NCI-H1930 (cell line): Measurements from ENCODE around the gene RXFP4.

Experiments
- DNase-seq, 2 experiments: peaks; one replicate each; lab custom pipeline; 2025; lab: John Stamatoyannopoulos, UW

Gene RXFP4

GRCh38 chr1:155960081-155960745, 18.8 kb downstream of the RXFP4 start:
- DNase-seq = no peak

GRCh38 chr1:155961937-155962336, 20.5 kb downstream of the RXFP4 start:
- no peak for DNase-seq

- DNase-seq = no peak
Measured at GRCh38 chr1:155962599-155963211, 21.3 kb downstream of the RXFP4 start.

- DNase-seq = no peak
Measured at GRCh38 chr1:155964193-155964592, 22.8 kb downstream of the RXFP4 start.

- no peak for DNase-seq
Measured at GRCh38 chr1:155966135-155966534, 24.7 kb downstream of the RXFP4 start.

GRCh38 chr1:155966750-155967149, 25.3 kb downstream of the RXFP4 start:
- no peak for DNase-seq

- no peak for DNase-seq
Measured at GRCh38 chr1:155967341-155968050, 26.1 kb downstream of the RXFP4 start.

GRCh38 chr1:155968051-155968400, 26.6 kb downstream of the RXFP4 start:
- DNase-seq = no peak

GRCh38 chr1:155968670-155969069, 27.2 kb downstream of the RXFP4 start:
- no peak for DNase-seq

- no peak for DNase-seq
Measured at GRCh38 chr1:155969377-155969791, 27.9 kb downstream of the RXFP4 start.

- DNase-seq = no peak
Measured at GRCh38 chr1:155970531-155971167, 29.2 kb downstream of the RXFP4 start.

- DNase-seq = no peak
Measured at GRCh38 chr1:155971910-155972809, 30.7 kb downstream of the RXFP4 start.

- DNase-seq = no peak
Measured at GRCh38 chr1:155973723-155974122, 32.3 kb downstream of the RXFP4 start.

GRCh38 chr1:155974208-155975115, 33.0 kb downstream of the RXFP4 start:
- no peak for DNase-seq

GRCh38 chr1:155975375-155976061, 34.1 kb downstream of the RXFP4 start:
- DNase-seq = no peak

GRCh38 chr1:155976062-155976912, 34.8 kb downstream of the RXFP4 start:
- no peak for DNase-seq

GRCh38 chr1:155976913-155977689, 35.7 kb downstream of the RXFP4 start:
- no peak for DNase-seq

GRCh38 chr1:155977690-155978324, 36.4 kb downstream of the RXFP4 start:
- DNase-seq = no peak
